ENCODE measurements around the gene ARMH3.

The ARMH3 gene

GRCh38 chr10:101851411-101852116, 204.4 kb downstream of the ARMH3 start:
- TF ChIP-seq CTCF (IDR thresholded peaks at IDR 0.05; ENCODE audit: low read depth, low read length): no peak
- H3K4me3 ChIP-seq (ENCODE audit: low read depth, low read length): no peak overlapping the region
- H3K9me3 ChIP-seq (ENCODE audit: severe bottlenecking): no peaks in the 10 kb centered on the region

GRCh38 chr10:101850749-101851148, 205.2 kb downstream of the ARMH3 start:
- H3K27ac ChIP-seq: no peak overlapping the region
- no peaks in the 10 kb centered on the region for H3K27me3 ChIP-seq (ENCODE audit: insufficient read depth, low read depth, severe bottlenecking)
- H3K36me3 ChIP-seq: no peaks in the 10 kb centered on the region; the same call in 1 of the 2 replicates
- DNase-seq: no peak
- no peaks in the 10 kb centered on the region for H3K9me3 ChIP-seq (ENCODE audit: severe bottlenecking)
- no peak for TF ChIP-seq CTCF (IDR thresholded peaks at IDR 0.05; ENCODE audit: low read depth, low read length)
- no peak overlapping the region for H3K4me3 ChIP-seq (ENCODE audit: low read depth, low read length)

More at GRCh38 chr10:101851411-101852116, 204.4 kb downstream of the ARMH3 start:
- Histone ChIP-seq H3K27me3 (ENCODE audit: insufficient read depth, low read depth, severe bottlenecking) (no peaks in the 10 kb centered on the region), H3K27ac (no peak overlapping the region), H3K36me3 (no peaks in the 10 kb centered on the region; the same call in 1 of the 2 replicates)
- DNase-seq: no peak

GRCh38 chr10:101848894-101849351, 207.1 kb downstream of the ARMH3 start:
- DNase-seq: no peak
- no peak for TF ChIP-seq CTCF (IDR thresholded peaks at IDR 0.05; ENCODE audit: low read depth, low read length)

GRCh38 chr10:101848408-101848807, 207.6 kb downstream of the ARMH3 start:
- no peak overlapping the region for H3K4me3 ChIP-seq (ENCODE audit: low read depth, low read length)
- H3K36me3 ChIP-seq: no peaks in the 10 kb centered on the region; the same call in 1 of the 2 replicates
- DNase-seq: no peak
- no peak overlapping the region for H3K27ac ChIP-seq
- H3K9me3 ChIP-seq (ENCODE audit: severe bottlenecking): no peaks in the 10 kb centered on the region
- no peak for TF ChIP-seq CTCF (IDR thresholded peaks at IDR 0.05; ENCODE audit: low read depth, low read length)
- no peaks in the 10 kb centered on the region for H3K27me3 ChIP-seq (ENCODE audit: insufficient read depth, low read depth, severe bottlenecking)

More at GRCh38 chr10:101848894-101849351, 207.1 kb downstream of the ARMH3 start:
- Histone ChIP-seq H3K9me3 (ENCODE audit: severe bottlenecking) (no peaks in the 10 kb centered on the region), H3K4me3 (ENCODE audit: low read depth, low read length) (no peak overlapping the region), H3K36me3 (no peaks in the 10 kb centered on the region; the same call in 1 of the 2 replicates), H3K27ac (no peak overlapping the region), H3K27me3 (ENCODE audit: insufficient read depth, low read depth, severe bottlenecking) (no peaks in the 10 kb centered on the region)

- peaks cover under 1% of the 10 kb centered on the region; the same call in 1 of the 2 replicates for H3K36me3 ChIP-seq
- H3K27ac ChIP-seq: peak overlapping the region; percentile 69
- H3K9me3 ChIP-seq (ENCODE audit: severe bottlenecking): no peaks in the 10 kb centered on the region
- no peak for DNase-seq
- no peaks in the 10 kb centered on the region for H3K27me3 ChIP-seq (ENCODE audit: insufficient read depth, low read depth, severe bottlenecking)
- no peak for TF ChIP-seq CTCF (IDR thresholded peaks at IDR 0.05; ENCODE audit: low read depth, low read length)
- H3K4me3 ChIP-seq (ENCODE audit: low read depth, low read length): no peak overlapping the region
Measured at GRCh38 chr10:101845893-101846292, 210.1 kb downstream of the ARMH3 start.
